HG03354 (cell line): ENCODE results near the gene EPB41L4B.
"Not testable (repeated sequence)": the region's sequence is repeated elsewhere in the genome, so short reads cannot be mapped to it uniquely, and the experiment has no call there.

Source experiments
- ATAC-seq: cut with Tn5 transposase; IDR thresholded peaks from one replicate; pipeline ENCODE4 v1.9.1; 2021; ENCODE audit warnings: mild to moderate bottlenecking; ENCODE audit not compliant: unreplicated experiment, poor library complexity, severe bottlenecking

Gene EPB41L4B

GRCh38 chr9:109320742-109321448 is at the start of gene EPB41L4B:
TSS of gene EPB41L4B (minus strand) at chr9:109321059. CDS start at chr9:109320446, 613 bp downstream.
- peak; percentile 99 for ATAC-seq

GRCh38 chr9:109369285-109369684 is 48.4 kb upstream of the EPB41L4B start:
- no peak for ATAC-seq

- ATAC-seq: no peak
Observed at GRCh38 chr9:109360771-109361170, 39.9 kb upstream of the EPB41L4B start.

- not testable (repeated sequence) for ATAC-seq
Observed at GRCh38 chr9:109358968-109359603, 38.2 kb upstream of the EPB41L4B start.

- ATAC-seq: no peak
Observed at GRCh38 chr9:109355564-109356297, 34.9 kb upstream of the EPB41L4B start.

- ATAC-seq: no peak
Observed at GRCh38 chr9:109354190-109354589, 33.3 kb upstream of the EPB41L4B start.

- ATAC-seq: no peak
Observed at GRCh38 chr9:109351032-109351431, 30.2 kb upstream of the EPB41L4B start.

- ATAC-seq: no peak
Observed at GRCh38 chr9:109349421-109349846, 28.6 kb upstream of the EPB41L4B start.

GRCh38 chr9:109346904-109347303 is 26.0 kb upstream of the EPB41L4B start:
- ATAC-seq: no peak

GRCh38 chr9:109344866-109345265 is 24.0 kb upstream of the EPB41L4B start:
- no peak for ATAC-seq

GRCh38 chr9:109342878-109343277 is 22.0 kb upstream of the EPB41L4B start:
- no peak for ATAC-seq

- ATAC-seq: no peak
Observed at GRCh38 chr9:109341561-109341960, 20.7 kb upstream of the EPB41L4B start.

GRCh38 chr9:109340979-109341378 is 20.1 kb upstream of the EPB41L4B start:
- not testable (repeated sequence) for ATAC-seq

- no peak for ATAC-seq
Observed at GRCh38 chr9:109336409-109336808, 15.6 kb upstream of the EPB41L4B start.

GRCh38 chr9:109335929-109336328 is 15.1 kb upstream of the EPB41L4B start:
- no peak for ATAC-seq

GRCh38 chr9:109335121-109335520 is 14.3 kb upstream of the EPB41L4B start:
- ATAC-seq: no peak

- ATAC-seq: no peak
Observed at GRCh38 chr9:109331353-109331752, 10.5 kb upstream of the EPB41L4B start.

- ATAC-seq: no peak
Observed at GRCh38 chr9:109329638-109330258, 8.9 kb upstream of the EPB41L4B start.

GRCh38 chr9:109328978-109329637 is 8.2 kb upstream of the EPB41L4B start:
- no peak for ATAC-seq

GRCh38 chr9:109325089-109325488 is 4.2 kb upstream of the EPB41L4B start:
- ATAC-seq: no peak
